OCI-LY3 (cell line): Measurements from ENCODE around the gene HMBS.

Source experiments
- CTCF ChIP-seq: fragments of 200-600, 300-600 bp; sonication (generic); IDR thresholded peaks from 2 replicates; pipeline ENCODE4 v1.5.1; 2014; ENCODE audit warnings: antibody characterized with exemption, low read length, low read depth
- EZH2phosphoT487 ChIP-seq: fragments of 200-600 bp; shearing (Covaris generic); IDR thresholded peaks from 2 replicates; pipeline ENCODE4 v1.6.1; 2018; ENCODE audit warnings: antibody characterized with exemption, mixed run types, low read depth

GRCh38 chr11:119114351-119114750 lies 29.7 kb downstream of the HMBS start:
- TF ChIP-seq CTCF: no peak
- TF ChIP-seq EZH2phosphoT487: no peak
